GM18499 (cell line): ENCODE results near the gene CCDC70.
"Not testable (repeated sequence)": the region's sequence is repeated elsewhere in the genome, so short reads cannot be mapped to it uniquely, and the experiment has no call there.

Experiments
- ATAC-seq: cut with Tn5 transposase; IDR thresholded peaks from one replicate; pipeline ENCODE4 v1.9.1; 2021; ENCODE audit warnings: moderate number of reproducible peaks; ENCODE audit not compliant: insufficient read depth, unreplicated experiment

Gene CCDC70

DNA sequence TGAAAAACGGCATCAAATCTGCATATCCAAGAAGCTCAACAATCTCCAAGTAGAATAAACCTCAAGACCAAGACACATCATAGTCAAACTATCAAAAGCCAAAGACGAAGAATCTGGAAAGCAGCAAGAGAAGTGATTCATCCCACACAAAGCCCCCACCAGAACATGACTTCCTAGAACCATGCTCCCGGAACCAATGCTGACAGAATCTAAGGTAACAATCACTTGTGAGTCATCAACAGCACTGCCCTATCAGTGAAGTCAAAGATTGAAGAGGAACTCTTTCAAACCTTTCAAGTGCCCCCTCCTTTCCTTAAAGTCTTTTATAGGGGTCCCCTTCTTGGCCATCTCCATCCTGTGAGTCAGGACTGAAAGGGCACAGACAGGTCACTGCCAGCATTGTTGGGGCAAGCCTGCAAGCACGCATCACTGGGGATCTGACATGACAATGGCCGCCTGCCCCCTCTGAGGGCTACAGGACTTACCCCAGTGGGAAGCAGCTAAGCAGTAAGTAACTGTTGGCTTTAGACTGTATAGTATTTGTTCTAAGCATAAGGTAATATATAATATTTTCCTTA is at the start of gene CCDC70:
Gene CCDC70, plus strand, starts transcription at position 247 of the 578 bp plus-strand sequence. CDS start 3,443 bp downstream, outside the sequence.
- ATAC-seq = no peak

DNA sequence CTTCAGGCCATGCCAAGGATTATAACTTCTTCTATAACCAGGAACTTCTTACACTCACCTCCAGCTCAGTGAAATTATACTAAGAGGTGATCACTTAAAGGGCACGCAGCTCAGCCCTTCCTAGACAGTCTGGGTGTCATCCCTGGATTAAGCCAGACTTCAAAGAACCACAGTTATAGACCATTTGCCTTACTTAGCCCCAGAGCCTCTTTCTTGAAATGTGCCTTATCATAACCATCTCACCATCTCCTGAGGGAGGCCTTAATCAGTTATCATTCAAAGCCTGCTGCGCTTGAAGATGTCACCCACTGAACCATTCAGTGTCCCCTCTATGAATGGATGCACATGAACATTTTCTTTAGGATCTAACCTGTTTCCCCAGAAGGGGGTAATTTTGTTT is 47.7 kb upstream of the CCDC70 start:
- ATAC-seq = no peak

DNA sequence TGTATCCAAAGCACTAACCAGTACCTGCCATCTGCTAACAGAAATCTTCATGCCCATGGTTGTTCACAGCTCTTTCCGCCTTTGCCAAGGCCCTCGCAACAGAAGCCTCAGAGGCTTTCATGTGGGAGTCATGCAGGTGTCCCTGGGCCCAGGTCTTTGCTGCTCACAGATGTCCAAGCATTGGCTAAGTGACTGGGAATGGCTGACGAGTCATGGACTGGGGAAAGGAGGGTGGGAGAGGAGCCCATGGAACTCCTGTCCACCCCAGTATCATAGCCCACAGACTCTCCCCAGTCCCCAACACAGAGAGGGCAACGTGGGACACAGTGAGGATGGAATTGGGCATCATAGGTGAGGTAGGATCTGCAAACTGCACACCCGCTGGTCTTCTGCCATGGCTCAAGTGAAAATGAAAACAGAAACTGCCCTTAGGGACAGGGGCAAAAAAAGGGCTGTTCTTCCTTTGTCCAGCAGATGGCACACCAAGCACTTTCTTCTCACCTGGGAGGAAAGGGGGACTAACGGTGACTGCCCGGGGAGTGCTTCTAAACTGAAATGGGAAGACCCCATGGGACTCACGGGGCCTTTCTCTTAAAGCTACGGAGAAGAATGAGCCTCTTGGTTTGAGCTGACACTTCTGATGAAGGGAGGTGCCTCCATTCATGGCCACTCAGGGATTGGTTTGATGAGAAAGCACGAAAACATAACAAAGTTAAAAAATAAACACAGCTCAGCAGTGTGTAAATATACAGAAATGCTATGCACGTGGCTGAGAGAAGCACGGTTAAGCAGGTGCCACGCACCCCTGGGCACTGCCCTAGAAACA is 46.7 kb upstream of the CCDC70 start:
- peak; percentile 63 for ATAC-seq

DNA sequence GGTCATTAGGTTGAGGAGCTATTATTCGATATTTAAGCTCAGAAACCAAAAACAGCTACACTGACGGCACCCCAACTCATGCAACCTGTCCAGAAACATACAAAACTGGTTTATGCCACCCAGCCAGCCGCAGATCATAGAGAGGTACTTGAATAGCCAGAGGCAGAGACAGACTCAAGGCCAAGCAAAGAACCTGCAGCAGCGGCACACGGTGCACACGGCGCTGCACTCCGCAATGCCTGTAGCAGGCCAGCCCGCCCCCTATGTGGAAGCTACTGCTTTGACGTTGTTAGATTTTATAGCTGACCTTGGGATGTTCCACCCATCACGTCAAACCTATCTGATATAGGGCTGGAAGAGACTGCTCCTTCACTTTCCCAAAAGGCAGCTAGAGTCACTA is 45.9 kb upstream of the CCDC70 start:
- no peak for ATAC-seq

DNA sequence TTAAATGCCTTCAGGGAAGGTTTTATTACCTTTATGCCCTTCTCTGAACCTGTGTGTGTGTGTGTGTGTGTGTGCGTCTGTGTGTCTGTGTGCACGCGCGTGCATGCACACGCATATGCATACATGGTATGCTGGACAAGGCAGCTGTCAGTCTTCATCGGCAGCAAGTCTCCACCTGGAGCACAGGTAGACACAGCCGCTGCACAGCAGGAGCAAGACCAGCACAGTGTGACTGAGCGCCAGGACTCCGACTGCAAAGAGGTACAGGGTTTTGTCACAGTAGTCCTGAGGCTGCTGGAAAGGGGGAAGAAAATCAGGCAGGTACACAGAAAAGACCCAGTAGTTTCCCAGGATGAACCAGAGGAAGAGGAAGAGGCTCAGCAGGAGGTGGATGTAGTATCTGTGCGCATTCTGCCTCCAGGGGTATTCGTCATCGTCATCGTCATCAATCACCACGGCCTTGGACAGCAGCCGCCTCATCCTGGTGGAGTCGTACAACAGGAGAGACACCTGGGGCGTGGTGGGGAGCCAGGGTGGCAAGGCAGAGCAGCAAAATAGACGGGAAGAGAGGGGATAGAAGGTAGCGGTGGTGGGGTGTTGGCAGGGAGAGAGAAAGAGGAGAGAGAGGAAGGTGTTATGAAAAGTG is 45.0 kb upstream of the CCDC70 start:
- ATAC-seq = no peak

DNA sequence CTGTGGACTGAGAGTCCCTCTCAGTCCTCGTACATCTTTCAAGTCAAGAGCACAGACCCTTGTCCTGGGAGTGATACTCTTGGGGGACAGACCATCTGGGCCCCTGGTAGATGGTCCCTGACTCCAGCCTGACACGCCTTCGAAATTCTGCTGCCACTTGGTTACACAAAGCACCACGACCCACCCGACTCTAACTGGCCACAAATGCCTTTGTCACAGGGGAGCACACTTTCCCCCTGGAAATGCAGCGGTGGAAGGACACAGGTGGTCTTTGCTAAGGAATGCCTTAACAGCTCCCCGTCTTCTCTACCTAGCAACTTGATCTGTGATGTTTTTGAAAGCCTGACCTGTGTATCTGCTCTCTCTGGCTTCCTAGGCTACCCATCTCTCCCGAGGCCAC is 44.1 kb upstream of the CCDC70 start:
- ATAC-seq = no peak

DNA sequence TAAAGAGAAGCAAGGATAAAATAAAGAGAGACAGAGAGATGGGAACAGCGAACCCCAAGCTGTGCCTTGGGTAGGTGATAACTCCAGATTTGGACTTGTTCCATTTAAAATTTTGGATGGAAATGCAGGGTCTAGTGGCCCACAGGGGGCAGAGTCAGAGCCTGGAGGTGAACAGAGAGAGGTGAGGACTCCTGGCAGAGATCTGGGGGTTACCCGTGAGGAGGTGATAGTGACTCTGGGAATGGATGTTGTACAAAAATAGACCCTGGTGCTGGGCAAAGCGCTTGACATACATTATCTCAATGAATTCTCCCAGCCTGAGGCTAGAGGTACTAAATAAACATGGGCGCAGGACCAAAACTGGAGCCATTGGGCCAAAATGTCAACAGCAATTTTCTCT is 43.5 kb upstream of the CCDC70 start:
- ATAC-seq = no peak

DNA sequence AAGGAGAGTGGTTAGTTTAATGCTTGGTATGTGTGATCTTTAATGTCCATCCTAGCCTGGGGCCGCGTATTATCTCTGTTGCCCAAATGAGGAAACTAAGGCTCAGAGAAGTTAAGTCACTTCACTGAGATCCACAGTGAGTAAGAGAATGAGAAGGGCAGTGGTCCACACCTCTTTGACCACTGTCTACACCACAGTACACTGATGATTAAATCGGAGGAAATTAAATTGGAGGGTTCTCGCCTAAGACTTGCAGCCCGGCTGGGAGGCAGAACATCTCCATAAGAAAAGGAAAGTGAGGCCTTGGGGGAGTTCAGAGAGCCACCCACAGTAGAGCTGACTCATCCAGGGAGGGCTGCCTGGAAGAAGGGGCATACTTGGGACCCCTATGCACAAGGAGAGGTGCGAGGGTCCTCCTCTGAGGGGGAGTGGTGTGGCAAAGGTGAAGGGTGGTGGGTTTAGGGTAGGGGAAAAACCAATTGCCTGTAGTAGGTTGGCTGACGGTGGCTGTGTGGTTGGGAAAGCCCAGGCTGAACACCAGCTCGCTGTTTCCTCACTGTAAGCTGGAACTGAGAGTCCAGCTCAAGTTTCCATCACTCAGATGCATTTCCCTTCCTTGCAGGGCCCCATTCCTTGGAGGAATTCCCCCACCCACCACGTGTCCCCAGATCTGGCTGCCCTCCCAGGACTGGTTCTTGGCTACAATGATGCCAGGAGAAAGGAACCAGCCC is 42.8 kb upstream of the CCDC70 start:
- ATAC-seq = no peak

DNA sequence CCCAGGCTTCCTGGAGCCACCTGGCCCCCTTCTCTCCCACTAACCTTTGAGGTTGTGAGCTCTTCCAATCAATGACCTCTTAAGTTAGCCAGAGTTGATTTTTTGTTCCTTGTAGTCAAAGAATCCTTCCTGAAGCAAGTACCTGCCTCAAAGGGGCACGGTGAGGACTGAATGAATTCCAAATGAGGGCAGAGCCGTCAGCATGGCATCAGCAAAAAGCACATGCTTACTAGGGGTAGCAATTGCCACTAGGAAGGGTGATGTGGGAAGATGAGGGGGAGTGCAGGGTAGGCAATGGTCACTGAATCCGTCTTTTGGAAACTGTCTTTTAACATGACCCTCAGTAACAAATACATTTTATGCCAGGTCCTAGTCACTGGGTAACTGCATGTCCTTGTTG is 42.2 kb upstream of the CCDC70 start:
- no peak for ATAC-seq

DNA sequence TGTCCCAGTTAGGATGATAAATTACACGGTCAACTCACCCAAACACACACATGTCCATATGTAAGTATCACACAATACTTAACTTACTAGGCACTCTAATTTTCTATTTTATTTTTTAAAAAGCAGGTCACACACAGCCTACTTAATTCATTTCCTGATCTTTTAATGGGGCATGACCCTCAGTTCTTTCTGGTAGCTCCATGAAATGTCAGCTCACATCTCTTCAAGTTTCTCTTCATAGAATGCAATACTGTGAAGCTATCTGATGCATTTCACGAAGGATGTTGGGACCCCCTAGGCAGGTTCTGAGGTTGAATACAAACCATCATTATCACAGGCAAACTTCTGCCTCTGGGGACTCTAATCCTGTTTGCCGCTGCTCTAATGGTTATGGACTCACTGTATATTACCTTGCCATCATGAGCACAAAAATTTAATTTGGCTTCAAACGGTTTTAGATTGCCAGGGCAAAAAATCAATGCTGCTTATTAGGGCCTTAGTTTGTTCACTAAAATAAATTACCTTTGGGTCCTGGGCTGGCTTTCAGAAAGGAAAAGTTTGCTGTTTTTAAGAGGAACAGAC is 41.7 kb upstream of the CCDC70 start:
- no peak for ATAC-seq

DNA sequence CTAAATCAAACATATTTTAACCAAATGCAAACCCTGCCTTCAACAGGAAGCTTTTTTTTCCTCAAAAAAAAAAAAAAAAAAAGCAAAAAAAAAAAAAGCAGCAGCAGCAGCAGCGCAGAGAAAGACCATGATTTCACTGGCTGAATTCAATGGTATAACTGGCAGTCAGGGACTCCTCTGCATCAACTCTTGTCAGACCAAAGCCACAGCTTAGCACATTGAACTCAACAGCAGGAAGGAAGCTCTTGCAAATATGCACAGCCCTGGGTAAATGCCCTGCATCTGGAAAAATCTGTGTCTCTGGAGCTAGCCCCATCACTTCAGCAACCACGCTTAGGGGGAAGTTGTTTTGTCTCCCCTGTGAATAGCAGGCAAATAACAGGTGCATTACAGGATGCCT is 40.2 kb upstream of the CCDC70 start:
- ATAC-seq = no peak

DNA sequence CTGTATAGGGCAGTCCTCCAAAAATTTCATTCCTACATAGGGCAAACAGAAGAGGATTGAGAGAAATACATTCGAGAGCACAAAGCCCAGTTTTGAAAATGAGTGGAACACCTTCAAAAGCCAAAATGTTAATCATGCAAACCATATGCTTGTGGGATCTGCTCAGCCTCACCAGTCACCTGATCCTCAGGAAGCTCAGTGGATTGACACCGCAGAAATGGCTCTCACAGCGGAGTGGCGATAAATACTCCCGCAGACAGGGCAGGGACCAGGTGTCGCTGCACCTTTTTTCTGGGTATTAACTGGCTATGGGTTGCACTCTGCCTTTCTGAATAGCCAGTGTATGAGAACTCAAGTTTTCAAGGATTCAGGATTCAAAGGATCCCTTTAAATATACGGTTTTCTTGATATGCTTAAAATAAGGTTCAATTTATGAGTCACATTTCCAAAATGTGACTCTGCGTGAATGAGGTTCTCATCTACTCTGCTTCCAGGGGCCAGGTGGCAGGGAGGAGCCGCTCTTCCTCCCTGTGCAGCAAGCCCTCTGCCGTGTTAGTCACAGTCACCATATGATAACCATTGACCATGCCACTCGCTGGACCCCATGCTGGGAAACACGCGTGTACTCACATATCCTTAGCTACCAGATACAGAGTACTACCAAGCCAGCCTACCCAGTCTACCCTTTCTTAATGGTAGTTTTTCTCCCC is 39.5 kb upstream of the CCDC70 start:
- no peak for ATAC-seq

DNA sequence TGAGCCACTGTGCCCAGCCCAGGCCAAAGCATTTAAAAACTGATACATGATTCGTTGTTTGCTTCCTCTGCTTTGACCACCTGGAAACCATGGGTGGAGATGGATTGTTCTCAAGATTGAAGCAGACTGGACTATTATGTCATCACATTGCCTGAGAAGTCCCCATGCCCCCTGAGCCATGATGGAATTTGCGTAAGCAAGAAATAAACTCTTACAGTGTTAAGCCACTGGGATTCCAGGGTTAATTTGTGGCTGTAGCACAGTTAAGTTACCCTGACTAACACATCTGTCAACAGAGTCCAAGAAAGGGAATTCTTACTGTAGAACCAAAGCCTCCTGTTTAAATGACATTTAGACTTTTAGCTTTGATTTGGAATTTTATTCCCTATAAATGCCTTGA is 38.4 kb upstream of the CCDC70 start:
- no peak for ATAC-seq

DNA sequence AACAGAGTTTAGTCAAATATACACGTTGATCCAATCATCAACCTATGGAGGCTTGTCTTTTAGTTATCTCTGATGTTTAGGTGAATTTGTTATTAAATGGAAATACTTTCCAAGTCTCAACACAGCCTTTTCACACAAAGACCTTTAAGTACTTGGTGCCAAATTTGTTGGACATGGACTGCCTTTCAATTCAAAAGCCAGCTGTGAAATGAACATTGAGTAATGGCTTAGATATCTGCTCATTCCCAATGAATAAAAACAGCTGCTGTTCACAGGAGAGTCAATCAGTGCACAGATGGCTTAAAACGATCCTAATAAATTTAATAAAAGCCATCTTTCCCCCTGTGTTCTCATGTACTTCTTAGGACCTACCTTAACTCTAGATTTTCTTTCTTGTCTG is 37.9 kb upstream of the CCDC70 start:
- ATAC-seq = no peak

DNA sequence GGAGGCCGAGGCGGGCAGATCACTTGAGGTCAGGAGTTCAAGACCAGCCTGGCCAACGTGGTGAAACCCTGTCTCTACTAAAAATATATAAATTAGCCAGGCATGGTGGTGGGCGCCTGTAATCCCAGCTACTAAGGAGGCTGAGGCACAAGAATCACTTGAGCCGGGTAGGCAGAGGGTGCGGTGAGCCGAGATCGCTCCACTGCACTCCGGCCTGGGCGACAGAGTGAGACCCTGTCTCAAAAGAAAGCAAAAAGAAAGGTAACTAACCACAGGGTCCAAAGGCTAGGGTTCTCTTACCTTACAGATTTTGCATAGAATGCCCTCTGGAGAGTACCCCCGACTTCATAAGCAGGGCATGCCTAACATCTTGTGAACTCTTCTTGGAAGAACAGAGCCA is 37.1 kb upstream of the CCDC70 start:
- not testable (repeated sequence) for ATAC-seq

DNA sequence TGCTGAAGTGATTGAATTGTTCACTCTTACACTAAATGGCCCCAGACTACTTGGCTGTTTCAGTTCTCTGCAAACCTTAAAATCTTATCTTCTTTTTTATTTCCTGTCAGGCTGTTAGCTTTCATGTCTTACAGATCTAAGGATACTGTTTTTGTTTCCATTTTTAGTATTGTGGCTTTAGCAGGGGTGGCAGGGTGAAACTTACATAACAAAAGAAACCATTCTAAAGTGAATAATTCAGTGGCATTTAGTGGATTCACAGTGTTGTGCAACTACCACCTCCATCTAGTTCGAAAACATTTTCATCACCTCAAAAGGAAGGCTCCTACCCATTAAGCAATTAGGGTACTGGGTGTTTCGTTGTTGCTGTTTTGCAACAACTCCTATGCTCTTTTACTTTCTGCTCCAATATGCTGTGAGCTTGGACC is 36.6 kb upstream of the CCDC70 start:
- ATAC-seq = no peak

DNA sequence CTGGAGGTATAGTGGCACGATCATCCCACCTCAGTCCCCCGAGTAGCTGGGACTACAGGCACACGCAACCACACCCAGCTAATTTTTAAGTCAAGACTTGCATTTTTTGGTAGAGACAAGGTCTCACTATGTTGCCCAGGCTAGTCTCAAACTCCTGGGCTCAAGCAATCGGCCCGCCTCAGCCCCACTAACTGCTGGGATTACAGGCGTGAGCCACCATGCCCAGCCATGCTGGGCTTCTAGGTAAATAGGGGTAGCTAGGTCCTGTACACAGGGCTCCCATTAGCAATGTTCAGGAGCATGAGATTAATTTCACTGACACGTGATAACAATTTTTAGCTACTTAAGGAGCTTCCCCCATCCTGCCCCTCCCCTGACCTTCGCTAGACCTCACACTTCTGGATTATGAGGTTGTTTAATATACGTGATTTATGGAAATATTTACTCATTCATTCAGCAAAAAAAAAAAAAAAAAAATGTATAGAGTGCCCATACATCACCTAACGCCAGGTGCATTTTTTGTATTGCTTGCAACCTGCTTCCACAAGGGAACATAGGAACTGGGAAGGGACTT is 36.0 kb upstream of the CCDC70 start:
- no peak for ATAC-seq

DNA sequence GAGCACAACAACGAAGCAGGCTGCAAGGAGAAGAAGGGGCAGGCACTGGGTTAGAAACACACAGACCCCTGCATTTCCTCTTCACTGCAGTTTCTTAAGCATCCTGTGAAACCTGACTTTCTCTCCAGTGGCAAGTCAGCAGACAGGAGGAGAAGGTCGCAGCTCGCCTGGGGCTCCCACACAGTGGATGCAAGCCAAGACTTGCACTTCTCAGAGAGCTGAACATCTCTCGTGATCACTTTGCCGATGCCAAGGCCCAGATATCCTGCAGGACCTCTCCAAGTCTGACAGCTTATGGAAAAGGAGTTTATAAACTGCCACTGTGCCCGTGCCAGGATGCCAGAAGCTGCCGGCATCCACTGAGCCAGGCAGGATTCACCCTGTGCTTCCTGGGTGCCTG is 35.2 kb upstream of the CCDC70 start:
- no peak for ATAC-seq

DNA sequence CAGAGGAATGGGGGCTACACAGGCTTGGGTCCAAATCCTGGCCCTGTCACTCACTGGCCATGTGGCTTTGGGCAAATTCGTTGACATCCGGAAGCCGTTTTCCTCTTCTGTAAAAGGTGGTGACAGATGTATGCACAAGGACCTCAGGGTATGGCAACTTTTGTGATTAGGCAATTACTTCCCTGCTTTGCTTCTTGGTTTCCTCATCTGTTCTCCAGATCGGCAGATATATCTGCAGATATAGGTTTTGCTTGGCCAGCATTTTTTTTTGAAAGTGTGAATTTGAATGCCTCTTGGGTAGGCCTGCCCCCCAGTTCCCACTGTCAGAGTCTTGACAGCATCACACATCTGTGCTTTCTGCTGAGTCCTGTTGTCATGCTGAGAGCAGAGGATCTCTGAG is 34.5 kb upstream of the CCDC70 start:
- no peak for ATAC-seq
